ENCODE results near the gene L3MBTL2. TPM values are rescaled to one million over a fixed set of nuclear protein-coding genes. Genes with fewer than 3 reads are reported as not detected.

L3MBTL2 gene
- total and polyA plus RNA-seq, 9 of the 15 experiments (the other 6 are each of a cell fraction or from before 2014, with no cell fraction given) = 10.3 to 23.1 (median 18.6) TPM

DNA sequence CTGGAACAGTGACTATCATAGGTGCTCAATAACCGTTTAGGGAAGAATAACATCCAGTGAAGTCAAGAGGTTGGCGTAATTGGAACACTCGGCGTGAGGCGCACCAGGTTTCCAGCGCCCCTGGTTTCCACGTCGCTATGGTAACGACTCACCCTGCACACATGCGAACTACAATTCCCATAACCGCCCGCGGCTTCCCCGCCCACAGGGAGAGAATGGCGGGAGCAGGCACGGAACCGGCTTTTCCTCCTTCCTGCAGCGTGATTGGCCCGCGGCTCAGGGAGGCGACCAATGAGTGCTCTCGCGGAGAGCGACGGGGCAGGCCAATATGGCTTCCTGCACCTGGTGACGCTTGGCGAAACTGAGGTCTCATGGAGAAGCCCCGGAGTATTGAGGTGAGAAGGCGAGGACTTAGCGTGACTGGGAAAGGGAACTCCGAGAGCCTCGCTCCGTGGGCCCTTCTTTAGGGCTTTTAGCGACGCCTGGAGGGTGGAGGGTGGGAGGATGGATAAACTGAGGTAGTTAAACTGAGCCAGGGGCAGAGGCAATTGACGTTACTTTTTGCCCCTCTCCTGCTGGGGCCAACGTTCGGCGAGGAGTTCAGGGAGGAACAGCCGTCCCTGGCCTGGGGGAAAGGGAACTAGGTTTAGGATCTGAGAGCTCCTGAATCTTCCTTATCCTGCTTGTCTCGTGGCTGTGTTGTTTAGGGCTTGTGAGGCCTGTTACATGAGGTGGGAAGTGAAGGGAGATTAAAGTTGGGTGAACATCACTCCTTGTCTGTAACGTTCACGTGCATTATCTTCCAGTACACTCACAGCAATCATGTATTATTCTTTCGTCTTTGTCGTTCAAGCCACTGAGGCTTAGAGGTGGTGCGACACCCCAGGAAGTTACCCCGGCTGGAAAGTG is at the start of gene L3MBTL2 (continued):
- TF ChIP-seq, protein P1, sequence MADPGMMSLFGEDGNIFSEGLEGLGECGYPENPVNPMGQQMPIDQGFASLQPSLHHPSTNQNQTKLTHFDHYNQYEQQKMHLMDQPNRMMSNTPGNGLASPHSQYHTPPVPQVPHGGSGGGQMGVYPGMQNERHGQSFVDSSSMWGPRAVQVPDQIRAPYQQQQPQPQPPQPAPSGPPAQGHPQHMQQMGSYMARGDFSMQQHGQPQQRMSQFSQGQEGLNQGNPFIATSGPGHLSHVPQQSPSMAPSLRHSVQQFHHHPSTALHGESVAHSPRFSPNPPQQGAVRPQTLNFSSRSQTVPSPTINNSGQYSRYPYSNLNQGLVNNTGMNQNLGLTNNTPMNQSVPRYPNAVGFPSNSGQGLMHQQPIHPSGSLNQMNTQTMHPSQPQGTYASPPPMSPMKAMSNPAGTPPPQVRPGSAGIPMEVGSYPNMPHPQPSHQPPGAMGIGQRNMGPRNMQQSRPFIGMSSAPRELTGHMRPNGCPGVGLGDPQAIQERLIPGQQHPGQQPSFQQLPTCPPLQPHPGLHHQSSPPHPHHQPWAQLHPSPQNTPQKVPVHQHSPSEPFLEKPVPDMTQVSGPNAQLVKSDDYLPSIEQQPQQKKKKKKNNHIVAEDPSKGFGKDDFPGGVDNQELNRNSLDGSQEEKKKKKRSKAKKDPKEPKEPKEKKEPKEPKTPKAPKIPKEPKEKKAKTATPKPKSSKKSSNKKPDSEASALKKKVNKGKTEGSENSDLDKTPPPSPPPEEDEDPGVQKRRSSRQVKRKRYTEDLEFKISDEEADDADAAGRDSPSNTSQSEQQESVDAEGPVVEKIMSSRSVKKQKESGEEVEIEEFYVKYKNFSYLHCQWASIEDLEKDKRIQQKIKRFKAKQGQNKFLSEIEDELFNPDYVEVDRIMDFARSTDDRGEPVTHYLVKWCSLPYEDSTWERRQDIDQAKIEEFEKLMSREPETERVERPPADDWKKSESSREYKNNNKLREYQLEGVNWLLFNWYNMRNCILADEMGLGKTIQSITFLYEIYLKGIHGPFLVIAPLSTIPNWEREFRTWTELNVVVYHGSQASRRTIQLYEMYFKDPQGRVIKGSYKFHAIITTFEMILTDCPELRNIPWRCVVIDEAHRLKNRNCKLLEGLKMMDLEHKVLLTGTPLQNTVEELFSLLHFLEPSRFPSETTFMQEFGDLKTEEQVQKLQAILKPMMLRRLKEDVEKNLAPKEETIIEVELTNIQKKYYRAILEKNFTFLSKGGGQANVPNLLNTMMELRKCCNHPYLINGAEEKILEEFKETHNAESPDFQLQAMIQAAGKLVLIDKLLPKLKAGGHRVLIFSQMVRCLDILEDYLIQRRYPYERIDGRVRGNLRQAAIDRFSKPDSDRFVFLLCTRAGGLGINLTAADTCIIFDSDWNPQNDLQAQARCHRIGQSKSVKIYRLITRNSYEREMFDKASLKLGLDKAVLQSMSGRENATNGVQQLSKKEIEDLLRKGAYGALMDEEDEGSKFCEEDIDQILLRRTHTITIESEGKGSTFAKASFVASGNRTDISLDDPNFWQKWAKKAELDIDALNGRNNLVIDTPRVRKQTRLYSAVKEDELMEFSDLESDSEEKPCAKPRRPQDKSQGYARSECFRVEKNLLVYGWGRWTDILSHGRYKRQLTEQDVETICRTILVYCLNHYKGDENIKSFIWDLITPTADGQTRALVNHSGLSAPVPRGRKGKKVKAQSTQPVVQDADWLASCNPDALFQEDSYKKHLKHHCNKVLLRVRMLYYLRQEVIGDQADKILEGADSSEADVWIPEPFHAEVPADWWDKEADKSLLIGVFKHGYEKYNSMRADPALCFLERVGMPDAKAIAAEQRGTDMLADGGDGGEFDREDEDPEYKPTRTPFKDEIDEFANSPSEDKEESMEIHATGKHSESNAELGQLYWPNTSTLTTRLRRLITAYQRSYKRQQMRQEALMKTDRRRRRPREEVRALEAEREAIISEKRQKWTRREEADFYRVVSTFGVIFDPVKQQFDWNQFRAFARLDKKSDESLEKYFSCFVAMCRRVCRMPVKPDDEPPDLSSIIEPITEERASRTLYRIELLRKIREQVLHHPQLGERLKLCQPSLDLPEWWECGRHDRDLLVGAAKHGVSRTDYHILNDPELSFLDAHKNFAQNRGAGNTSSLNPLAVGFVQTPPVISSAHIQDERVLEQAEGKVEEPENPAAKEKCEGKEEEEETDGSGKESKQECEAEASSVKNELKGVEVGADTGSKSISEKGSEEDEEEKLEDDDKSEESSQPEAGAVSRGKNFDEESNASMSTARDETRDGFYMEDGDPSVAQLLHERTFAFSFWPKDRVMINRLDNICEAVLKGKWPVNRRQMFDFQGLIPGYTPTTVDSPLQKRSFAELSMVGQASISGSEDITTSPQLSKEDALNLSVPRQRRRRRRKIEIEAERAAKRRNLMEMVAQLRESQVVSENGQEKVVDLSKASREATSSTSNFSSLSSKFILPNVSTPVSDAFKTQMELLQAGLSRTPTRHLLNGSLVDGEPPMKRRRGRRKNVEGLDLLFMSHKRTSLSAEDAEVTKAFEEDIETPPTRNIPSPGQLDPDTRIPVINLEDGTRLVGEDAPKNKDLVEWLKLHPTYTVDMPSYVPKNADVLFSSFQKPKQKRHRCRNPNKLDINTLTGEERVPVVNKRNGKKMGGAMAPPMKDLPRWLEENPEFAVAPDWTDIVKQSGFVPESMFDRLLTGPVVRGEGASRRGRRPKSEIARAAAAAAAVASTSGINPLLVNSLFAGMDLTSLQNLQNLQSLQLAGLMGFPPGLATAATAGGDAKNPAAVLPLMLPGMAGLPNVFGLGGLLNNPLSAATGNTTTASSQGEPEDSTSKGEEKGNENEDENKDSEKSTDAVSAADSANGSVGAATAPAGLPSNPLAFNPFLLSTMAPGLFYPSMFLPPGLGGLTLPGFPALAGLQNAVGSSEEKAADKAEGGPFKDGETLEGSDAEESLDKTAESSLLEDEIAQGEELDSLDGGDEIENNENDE (IDR thresholded peaks at IDR 0.05; ENCODE audit: low read depth, low read length) = no peak
- no peak for TF ChIP-seq SAFB2 (IDR thresholded peaks at IDR 0.05; ENCODE audit: borderline replicate concordance, low read depth, low read length, severe bottlenecking)
- peak; percentile 78 for TF ChIP-seq L3MBTL2 (IDR thresholded peaks at IDR 0.05)
- peak; percentile 75 for TF ChIP-seq NFYB (IDR thresholded peaks at IDR 0.05; ENCODE audit: extremely low read depth, insufficient read length)
- TF ChIP-seq XRCC5 (IDR thresholded peaks at IDR 0.05; ENCODE audit: low read depth, low read length) = no peak
- no peak for TF ChIP-seq MTF1 (CRISPR knock-in tag; IDR thresholded peaks at IDR 0.05; ENCODE audit: borderline replicate concordance)
- peak; percentile 83 for TF ChIP-seq TAF1 (IDR thresholded peaks at IDR 0.05; ENCODE audit: control insufficient read depth, extremely low read depth, insufficient read depth, low read length, severe bottlenecking)
- TF ChIP-seq RBM22 (IDR thresholded peaks at IDR 0.05; ENCODE audit: low read depth, low read length, poor library complexity, severe bottlenecking) = no peak
- TF ChIP-seq SIX5 (IDR thresholded peaks at IDR 0.05; ENCODE audit: borderline replicate concordance in 1 of 2, insufficient read depth in 1 of 2, low read depth in 1 of 2, low read length in 2 of 2) = peak; percentile 72 to 77
- peak in 1 of 2 experiments; percentile 83; a peak in 2 of 4 replicates for TF ChIP-seq HDAC1 (IDR thresholded peaks at IDR 0.05)
- TF ChIP-seq GABPA (tag; conservative IDR thresholded peaks at IDR 0.05; ENCODE audit: low read depth) = peak; percentile 61
- peak; percentile 51; the same call in 1 of the 2 replicates for TF ChIP-seq CREB1 (IDR thresholded peaks at IDR 0.05)
- peak; percentile 56; the same call in 1 of the 2 replicates for TF ChIP-seq CREB1 (CRISPR knock-in tag; IDR thresholded peaks at IDR 0.05)
- no peak for TF ChIP-seq SMARCC2 (IDR thresholded peaks at IDR 0.05; ENCODE audit: low read depth)
- no peak for TF ChIP-seq STAT5A (IDR thresholded peaks at IDR 0.05; ENCODE audit: borderline replicate concordance, low read length)
- no peak for TF ChIP-seq NR2F6 (CRISPR knock-in tag; IDR thresholded peaks at IDR 0.05)

All from K562 (cell line).